Measurements from ENCODE around the gene SLC7A11. TPM values are rescaled to one million over a fixed set of nuclear protein-coding genes. Genes with fewer than 3 reads are reported as not detected.
"Not testable (repeated sequence)": the region's sequence is repeated elsewhere in the genome, so short reads cannot be mapped to it uniquely, and the experiment has no call there.

The SLC7A11 gene
- total RNA-seq, 2 experiments from 2014 or later = 7.0 to 7.1 TPM

- H3K27ac Mint-ChIP-seq, DNase-seq, H3K9me3 Mint-ChIP-seq, H3K27me3 Mint-ChIP-seq, CTCF ChIA-PET, H3K4me3 Mint-ChIP-seq, POLR2A ChIA-PET: not testable (repeated sequence)
- Mint-ChIP-seq H3K4me1 (peaks cover 37% of the 10 kb centered on the region), H3K36me3 (ENCODE audit: low read depth) (peaks cover 25% of the 10 kb centered on the region)
Observed at GRCh38 chr4:138237132-138237531, 5.0 kb downstream of the SLC7A11 start.

DNA sequence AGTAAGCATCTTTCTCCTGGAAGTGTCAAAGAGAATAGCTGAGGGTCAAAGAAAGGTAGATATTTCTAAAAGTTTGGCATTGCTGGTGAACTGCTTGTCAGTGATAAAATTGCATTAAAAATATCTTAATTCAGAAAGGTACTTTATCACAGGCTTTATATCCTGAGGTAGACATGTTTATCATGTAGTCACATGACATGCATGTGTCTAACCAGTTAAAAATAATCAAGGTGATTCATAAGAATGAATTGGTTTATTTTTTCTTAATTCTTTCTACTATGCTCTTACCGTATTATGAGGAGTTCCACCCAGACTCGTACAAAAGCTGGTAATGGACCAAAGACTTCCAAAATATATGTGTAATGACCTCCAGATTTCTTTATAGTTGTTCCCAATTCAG, 6.1 kb downstream of the SLC7A11 start:
- ChIA-PET POLR2A (interaction anchor here (0.7 kb wide), 1 partner anchor 9 kb away, joined by 3 read pairs; no protein-coding TSS in a partner anchor), CTCF (interaction anchor here (0.7 kb wide), 1 partner anchor 81 kb away, joined by 3 read pairs; no protein-coding TSS in a partner anchor)
- Mint-ChIP-seq H3K27ac (peak overlapping the region; percentile 54), H3K9me3 (no peaks in the 10 kb centered on the region), H3K4me1 (peaks cover 28% of the 10 kb centered on the region), H3K4me3 (no peak overlapping the region), H3K36me3 (ENCODE audit: low read depth) (peaks cover 28% of the 10 kb centered on the region), H3K27me3 (no peaks in the 10 kb centered on the region)
- DNase-seq = no peak

DNA sequence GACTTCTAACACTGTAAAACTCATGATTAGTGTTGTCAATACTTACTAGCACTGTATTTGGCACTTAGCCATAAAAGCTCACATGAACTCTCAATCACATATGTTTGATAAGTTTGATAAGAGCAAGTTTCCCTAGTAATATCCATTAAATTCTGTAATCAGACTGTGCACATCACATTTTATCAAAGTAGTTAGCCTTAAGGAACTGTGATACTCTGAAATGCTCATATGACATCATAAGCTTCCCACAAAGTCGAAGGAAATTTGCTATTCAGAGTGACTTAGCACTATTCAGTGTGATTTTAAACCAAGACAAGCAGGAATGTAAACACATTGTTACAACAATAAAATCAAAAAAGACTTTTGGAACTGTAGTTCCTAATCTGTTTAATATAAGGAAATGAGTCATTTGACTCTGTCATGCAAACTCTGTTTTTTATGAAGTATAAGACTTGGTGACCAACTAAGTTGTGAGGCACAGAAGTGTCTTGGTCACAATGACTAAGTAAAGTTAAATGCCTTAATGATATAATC, 6.7 kb downstream of the SLC7A11 start:
- no peak for DNase-seq
- Mint-ChIP-seq H3K4me3 (no peak overlapping the region), H3K9me3 (no peaks in the 10 kb centered on the region), H3K36me3 (ENCODE audit: low read depth) (peaks cover 32% of the 10 kb centered on the region), H3K27me3 (no peaks in the 10 kb centered on the region), H3K4me1 (peaks cover 23% of the 10 kb centered on the region), H3K27ac (peak overlapping the region; percentile 54)
- POLR2A ChIA-PET = interaction anchor here (0.7 kb wide), 1 partner anchor 10 kb away, joined by 3 read pairs; no protein-coding TSS in a partner anchor
- CTCF ChIA-PET = no interaction called here

GRCh38 chr4:138234248-138234647, 7.9 kb downstream of the SLC7A11 start:
- no peak overlapping the region for H3K4me3 Mint-ChIP-seq
- no peaks in the 10 kb centered on the region for H3K9me3 Mint-ChIP-seq
- peaks cover 18% of the 10 kb centered on the region for H3K4me1 Mint-ChIP-seq
- no peak overlapping the region for H3K27ac Mint-ChIP-seq
- no peaks in the 10 kb centered on the region for H3K27me3 Mint-ChIP-seq
- no peak for DNase-seq
- CTCF ChIA-PET = no interaction called here
- POLR2A ChIA-PET = no interaction called here
- peaks cover 37% of the 10 kb centered on the region for H3K36me3 Mint-ChIP-seq (ENCODE audit: low read depth)

- Mint-ChIP-seq H3K27me3 (no peaks in the 10 kb centered on the region), H3K4me1 (peaks cover 16% of the 10 kb centered on the region), H3K36me3 (ENCODE audit: low read depth) (peaks cover 40% of the 10 kb centered on the region), H3K27ac (no peak overlapping the region), H3K4me3 (no peak overlapping the region), H3K9me3 (no peaks in the 10 kb centered on the region)
- DNase-seq = no peak
- ChIA-PET CTCF (no interaction called here), POLR2A (interaction anchor here (1.2 kb wide), 1 partner anchor 10 kb away, joined by 3 read pairs; no protein-coding TSS in a partner anchor)
Observed at GRCh38 chr4:138233313-138234034, 8.7 kb downstream of the SLC7A11 start.

GRCh38 chr4:138232364-138232763, 9.8 kb downstream of the SLC7A11 start:
- CTCF ChIA-PET = no interaction called here
- peaks cover 16% of the 10 kb centered on the region for H3K4me1 Mint-ChIP-seq
- no peak overlapping the region for H3K4me3 Mint-ChIP-seq
- no peaks in the 10 kb centered on the region for H3K9me3 Mint-ChIP-seq
- DNase-seq = no peak
- H3K27me3 Mint-ChIP-seq = no peaks in the 10 kb centered on the region
- POLR2A ChIA-PET = interaction anchor here (1.2 kb wide), 1 partner anchor 11 kb away, joined by 3 read pairs; no protein-coding TSS in a partner anchor
- no peak overlapping the region for H3K27ac Mint-ChIP-seq
- peaks cover 45% of the 10 kb centered on the region for H3K36me3 Mint-ChIP-seq (ENCODE audit: low read depth)

DNA sequence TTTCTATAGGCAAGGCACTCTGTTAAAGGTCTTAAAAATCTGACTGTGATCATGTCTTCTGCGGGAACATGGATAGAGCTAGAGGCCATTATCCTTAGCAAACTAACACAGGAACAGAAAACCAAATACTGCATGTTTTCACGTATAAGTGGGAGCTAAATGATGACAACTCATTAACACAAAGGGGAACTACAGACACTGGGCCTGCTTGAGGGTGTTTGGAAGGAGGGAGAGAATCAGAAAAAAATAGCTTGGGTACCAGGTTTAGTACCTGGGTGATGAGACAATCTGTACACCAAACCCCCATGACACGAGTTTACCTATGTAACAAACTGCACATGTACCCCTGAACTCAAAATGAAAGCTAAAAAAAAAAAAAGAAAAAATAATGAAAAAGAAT, 12.1 kb downstream of the SLC7A11 start:
- H3K9me3 Mint-ChIP-seq = no peaks in the 10 kb centered on the region

DNA sequence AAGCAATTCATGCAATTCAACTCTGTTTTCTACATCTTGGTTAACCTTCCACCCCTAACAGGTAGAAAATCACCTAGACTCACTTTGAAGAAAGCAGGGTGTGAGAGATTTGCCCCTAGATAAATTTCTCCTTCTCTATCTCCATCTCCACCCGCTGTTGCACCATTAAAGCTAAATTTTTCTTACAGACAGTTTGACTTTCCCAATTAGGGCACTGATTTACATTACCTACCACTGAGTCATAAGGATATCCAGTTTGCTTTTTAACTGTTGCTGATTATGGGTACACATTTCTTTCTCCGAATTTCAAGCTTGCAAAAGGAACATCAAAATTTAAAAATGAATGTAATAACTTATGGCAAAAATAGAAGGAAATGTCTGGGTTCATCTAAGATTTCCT, 13.0 kb downstream of the SLC7A11 start:
- no peak for DNase-seq
- Mint-ChIP-seq H3K4me1 (no peaks in the 10 kb centered on the region), H3K27me3 (no peaks in the 10 kb centered on the region), H3K4me3 (no peak overlapping the region), H3K9me3 (no peaks in the 10 kb centered on the region), H3K36me3 (ENCODE audit: low read depth) (peaks cover 28% of the 10 kb centered on the region), H3K27ac (no peak overlapping the region)
- POLR2A ChIA-PET = no interaction called here
- CTCF ChIA-PET = no interaction called here

More for the DNA sequence above, 12.1 kb downstream of the SLC7A11 start:
- ChIA-PET CTCF (no interaction called here), POLR2A (interaction anchor here (0.8 kb wide), 1 partner anchor 8 kb away, joined by 3 read pairs; no protein-coding TSS in a partner anchor)
- no peak for DNase-seq
- Mint-ChIP-seq H3K36me3 (ENCODE audit: low read depth) (peaks cover 30% of the 10 kb centered on the region), H3K27me3 (no peaks in the 10 kb centered on the region), H3K4me1 (peaks cover 2% of the 10 kb centered on the region), H3K27ac (no peak overlapping the region), H3K4me3 (no peak overlapping the region)

GRCh38 chr4:138226351-138226750, 15.8 kb downstream of the SLC7A11 start:
- Mint-ChIP-seq H3K4me1 (no peaks in the 10 kb centered on the region), H3K4me3 (no peak overlapping the region), H3K27me3 (no peaks in the 10 kb centered on the region), H3K9me3 (no peaks in the 10 kb centered on the region), H3K36me3 (ENCODE audit: low read depth) (peaks cover 22% of the 10 kb centered on the region), H3K27ac (no peak overlapping the region)
- DNase-seq = no peak
- ChIA-PET POLR2A (no interaction called here), CTCF (no interaction called here)

DNA sequence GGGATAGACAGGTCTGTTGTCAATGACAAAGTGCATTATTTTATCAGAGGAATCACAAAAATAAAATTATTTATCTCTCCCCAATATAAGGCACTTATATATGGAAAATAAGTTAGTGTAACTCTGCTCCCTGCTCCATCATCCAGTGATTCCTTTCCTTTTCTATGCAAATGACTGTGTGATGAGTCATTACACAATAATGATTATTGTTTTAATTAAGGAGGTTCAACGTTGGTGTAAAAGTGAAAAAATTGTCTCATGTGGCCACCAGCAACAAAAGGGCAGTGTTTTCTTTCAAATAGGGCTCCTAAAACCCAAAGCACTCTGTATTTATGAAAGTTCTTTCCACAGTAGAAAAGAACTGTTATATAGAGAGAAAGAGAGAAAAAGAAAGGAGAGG, 16.7 kb downstream of the SLC7A11 start:
- POLR2A ChIA-PET = no interaction called here
- Mint-ChIP-seq H3K9me3 (no peaks in the 10 kb centered on the region), H3K36me3 (ENCODE audit: low read depth) (peaks cover 19% of the 10 kb centered on the region), H3K4me1 (no peaks in the 10 kb centered on the region), H3K27me3 (no peaks in the 10 kb centered on the region), H3K27ac (no peak overlapping the region), H3K4me3 (no peak overlapping the region)
- CTCF ChIA-PET = no interaction called here
- DNase-seq = no peak

DNA sequence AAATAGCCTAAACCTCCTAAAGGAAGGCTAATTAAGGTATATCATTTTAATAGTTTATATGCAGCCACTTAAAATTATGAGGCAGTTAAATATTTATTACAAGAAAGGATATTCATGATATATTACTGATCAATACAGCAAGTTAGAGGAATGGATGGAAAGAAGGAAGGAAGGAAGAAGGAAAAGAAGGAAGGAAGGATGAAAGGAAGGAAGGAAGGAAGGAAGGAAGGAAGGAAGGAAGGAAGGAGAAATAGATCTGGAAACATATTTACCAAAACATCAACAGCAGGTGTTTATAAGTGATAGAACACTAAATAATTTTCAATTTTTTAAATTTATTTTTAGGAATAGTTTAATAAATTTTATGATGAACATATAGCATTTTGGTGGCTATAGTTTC, 17.5 kb downstream of the SLC7A11 start:
- ChIA-PET POLR2A (no interaction called here), CTCF (no interaction called here)
- H3K9me3 Mint-ChIP-seq = no peaks in the 10 kb centered on the region
- peaks cover 18% of the 10 kb centered on the region for H3K36me3 Mint-ChIP-seq (ENCODE audit: low read depth)
- no peaks in the 10 kb centered on the region for H3K4me1 Mint-ChIP-seq
- DNase-seq = no peak
- H3K27me3 Mint-ChIP-seq = no peaks in the 10 kb centered on the region
- no peak overlapping the region for H3K27ac Mint-ChIP-seq
- H3K4me3 Mint-ChIP-seq = no peak overlapping the region

GRCh38 chr4:138223231-138223910, 18.8 kb downstream of the SLC7A11 start:
- H3K4me3 Mint-ChIP-seq = no peak overlapping the region
- POLR2A ChIA-PET = no interaction called here
- H3K27me3 Mint-ChIP-seq = no peaks in the 10 kb centered on the region
- H3K9me3 Mint-ChIP-seq = no peaks in the 10 kb centered on the region
- peaks cover 22% of the 10 kb centered on the region for H3K36me3 Mint-ChIP-seq (ENCODE audit: low read depth)
- H3K4me1 Mint-ChIP-seq = no peaks in the 10 kb centered on the region
- DNase-seq = no peak
- no peak overlapping the region for H3K27ac Mint-ChIP-seq
- CTCF ChIA-PET = no interaction called here

DNA sequence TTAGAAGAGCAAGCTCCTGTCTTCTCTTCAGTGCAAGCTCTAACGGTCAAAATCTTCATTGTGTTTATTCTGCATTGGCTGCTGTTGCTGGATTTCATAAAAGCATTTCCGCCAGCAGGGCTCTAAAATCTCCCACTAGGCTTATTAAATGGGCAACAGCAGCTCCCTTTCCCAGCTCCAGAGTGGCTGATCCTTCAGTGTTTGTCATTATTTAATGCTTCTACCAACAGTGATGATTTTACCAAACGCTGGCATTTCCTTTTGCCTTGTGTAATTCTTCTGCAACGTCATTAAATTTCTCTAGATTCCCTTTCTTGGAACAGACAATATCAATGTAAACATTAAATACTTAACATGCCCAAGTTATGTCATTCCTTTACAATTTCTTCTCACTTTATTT, 20.1 kb downstream of the SLC7A11 start:
- CTCF ChIA-PET = no interaction called here
- no peak overlapping the region for H3K27ac Mint-ChIP-seq
- H3K4me1 Mint-ChIP-seq = no peaks in the 10 kb centered on the region
- no peak for DNase-seq
- peaks cover 27% of the 10 kb centered on the region for H3K36me3 Mint-ChIP-seq (ENCODE audit: low read depth)
- H3K9me3 Mint-ChIP-seq = no peaks in the 10 kb centered on the region
- no peaks in the 10 kb centered on the region for H3K27me3 Mint-ChIP-seq
- no peak overlapping the region for H3K4me3 Mint-ChIP-seq
- POLR2A ChIA-PET = no interaction called here
